Measurements from ENCODE around the gene CREB3L2.

CREB3L2 gene

DNA sequence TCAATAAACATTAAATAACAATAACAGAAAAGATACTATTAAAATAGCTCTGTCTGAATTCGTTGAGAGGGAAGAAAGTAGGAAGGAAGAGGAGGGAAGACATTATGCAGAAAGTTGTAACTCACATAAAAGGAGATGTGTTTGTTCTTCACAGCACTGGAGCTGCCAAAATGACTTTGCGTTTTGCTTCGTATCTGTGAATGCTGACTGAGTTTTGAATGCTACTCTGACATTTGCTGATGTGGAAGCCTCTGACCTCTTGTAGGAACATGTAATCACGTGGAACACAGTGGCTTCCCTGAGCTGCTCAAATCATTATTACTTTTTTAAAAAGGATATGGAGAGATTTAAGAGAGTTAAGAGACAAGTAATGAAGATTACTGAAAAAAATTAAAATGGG is 139.5 kb downstream of the CREB3L2 start:
- no peak overlapping the region for H4K91ac ChIP-seq (ENCODE audit: low read length)
- H2BK15ac ChIP-seq (ENCODE audit: low read depth, poor library complexity, severe bottlenecking) = no peak overlapping the region
- H3K36me3 ChIP-seq (ENCODE audit: control insufficient read depth in 1 of 2, insufficient read depth in 2 of 2, low read depth in 1 of 2, low read length in 2 of 2) = peaks cover 14 to 85% of the 10 kb centered on the region in 2 experiments
- H4K8ac ChIP-seq (ENCODE audit: low read length) = no peak overlapping the region
- no peak overlapping the region for H3K4me2 ChIP-seq (ENCODE audit: low read length, poor library complexity, severe bottlenecking)
- no peak overlapping the region for H3K4ac ChIP-seq (ENCODE audit: low read depth in 1 of 2, low read length in 2 of 2)
- H3K79me1 ChIP-seq (replicated peaks; ENCODE audit: low read length, poor library complexity, severe bottlenecking) = peaks cover 4% of the 10 kb centered on the region
- H3K18ac ChIP-seq (ENCODE audit: low read depth in 1 of 2, low read length in 2 of 2) = no peak overlapping the region
- H2AK5ac ChIP-seq (ENCODE audit: low read length, severe bottlenecking) = no peak overlapping the region
- WGBS = 97% methylated on average over 4 of the region's 4 CpGs
- H2BK120ac ChIP-seq (ENCODE audit: low read depth, low read length) = no peak overlapping the region
- no peak overlapping the region for H3K9ac ChIP-seq (ENCODE audit: low read length)
- no peaks in the 10 kb centered on the region for H3K27me3 ChIP-seq (ENCODE audit: control insufficient read depth in 1 of 2, insufficient read depth in 1 of 2, low read length in 2 of 2)
- no peak overlapping the region for H3K23ac ChIP-seq (ENCODE audit: low read length in 2 of 2)
- no peak overlapping the region for H3K27ac ChIP-seq (ENCODE audit: low read length, poor library complexity, severe bottlenecking)
- no peak overlapping the region for H3K14ac ChIP-seq (ENCODE audit: low read length in 2 of 2)
- H3K4me3 ChIP-seq (ENCODE audit: insufficient read depth in 1 of 2, low read depth in 1 of 2, low read length in 2 of 2) = no peak overlapping the region
- no peak overlapping the region for H2BK12ac ChIP-seq (ENCODE audit: low read length in 2 of 2)
- no peaks in the 10 kb centered on the region for H3K4me1 ChIP-seq (ENCODE audit: control insufficient read depth, insufficient read depth, low read depth, low read length)
- H2BK5ac ChIP-seq (ENCODE audit: low read depth, low read length, poor library complexity, severe bottlenecking) = no peak overlapping the region
- DNase-seq = no peak
- H2AFZ ChIP-seq (ENCODE audit: low read depth, low read length) = no peak overlapping the region
- H3K9me3 ChIP-seq (ENCODE audit: control insufficient read depth, low read length) = peaks cover 5% of the 10 kb centered on the region

DNA sequence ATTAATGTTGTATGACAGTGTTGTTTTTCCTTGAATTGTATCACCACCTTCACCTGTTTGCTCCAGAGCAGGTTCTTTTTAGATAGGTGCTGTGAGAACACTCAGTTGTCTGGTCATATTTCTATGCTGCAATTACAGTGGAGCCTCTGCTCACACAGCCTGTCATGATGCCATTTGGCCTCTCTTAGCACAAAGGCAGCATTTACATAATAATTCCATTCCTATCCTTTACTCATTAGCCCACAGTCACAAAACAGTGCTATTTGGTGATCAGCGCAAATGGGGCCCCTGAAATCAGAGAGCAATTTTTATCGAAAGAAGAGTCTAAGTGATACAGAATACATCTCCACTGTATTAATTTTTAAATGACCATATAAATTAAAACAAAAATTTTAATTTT is 141.3 kb downstream of the CREB3L2 start:
- H3K4me3 ChIP-seq (ENCODE audit: insufficient read depth in 1 of 2, low read depth in 1 of 2, low read length in 2 of 2) = no peak overlapping the region
- WGBS = 100% methylated on average over 1 of the region's 2 CpGs
- H3K36me3 ChIP-seq (ENCODE audit: control insufficient read depth in 1 of 2, insufficient read depth in 2 of 2, low read depth in 1 of 2, low read length in 2 of 2) = peaks cover 12 to 72% of the 10 kb centered on the region in 2 experiments
- H3K4ac ChIP-seq (ENCODE audit: low read depth in 1 of 2, low read length in 2 of 2) = no peak overlapping the region
- no peak overlapping the region for H2BK12ac ChIP-seq (ENCODE audit: low read length in 2 of 2)
- H2AK5ac ChIP-seq (ENCODE audit: low read length, severe bottlenecking) = no peak overlapping the region
- peaks cover 1% of the 10 kb centered on the region for H3K79me1 ChIP-seq (replicated peaks; ENCODE audit: low read length, poor library complexity, severe bottlenecking)
- no peaks in the 10 kb centered on the region for H3K27me3 ChIP-seq (ENCODE audit: control insufficient read depth in 1 of 2, insufficient read depth in 1 of 2, low read length in 2 of 2)
- H3K4me1 ChIP-seq (ENCODE audit: control insufficient read depth, insufficient read depth, low read depth, low read length) = no peaks in the 10 kb centered on the region
- H2AFZ ChIP-seq (ENCODE audit: low read depth, low read length) = no peak overlapping the region
- DNase-seq = no peak
- H3K14ac ChIP-seq (ENCODE audit: low read length in 2 of 2) = no peak overlapping the region
- H3K4me2 ChIP-seq (ENCODE audit: low read length, poor library complexity, severe bottlenecking) = no peak overlapping the region
- no peak overlapping the region for H2BK120ac ChIP-seq (ENCODE audit: low read depth, low read length)
- H2BK15ac ChIP-seq (ENCODE audit: low read depth, poor library complexity, severe bottlenecking) = no peak overlapping the region
- no peak overlapping the region for H4K91ac ChIP-seq (ENCODE audit: low read length)
- peaks cover 1% of the 10 kb centered on the region for H3K9me3 ChIP-seq (ENCODE audit: control insufficient read depth, low read length)
- H3K9ac ChIP-seq (ENCODE audit: low read length) = no peak overlapping the region
- H4K8ac ChIP-seq (ENCODE audit: low read length) = no peak overlapping the region
- H3K23ac ChIP-seq (ENCODE audit: low read length in 2 of 2) = no peak overlapping the region
- no peak overlapping the region for H2BK5ac ChIP-seq (ENCODE audit: low read depth, low read length, poor library complexity, severe bottlenecking)
- H3K18ac ChIP-seq (ENCODE audit: low read depth in 1 of 2, low read length in 2 of 2) = no peak overlapping the region
- H3K27ac ChIP-seq (ENCODE audit: low read length, poor library complexity, severe bottlenecking) = no peak overlapping the region

DNA sequence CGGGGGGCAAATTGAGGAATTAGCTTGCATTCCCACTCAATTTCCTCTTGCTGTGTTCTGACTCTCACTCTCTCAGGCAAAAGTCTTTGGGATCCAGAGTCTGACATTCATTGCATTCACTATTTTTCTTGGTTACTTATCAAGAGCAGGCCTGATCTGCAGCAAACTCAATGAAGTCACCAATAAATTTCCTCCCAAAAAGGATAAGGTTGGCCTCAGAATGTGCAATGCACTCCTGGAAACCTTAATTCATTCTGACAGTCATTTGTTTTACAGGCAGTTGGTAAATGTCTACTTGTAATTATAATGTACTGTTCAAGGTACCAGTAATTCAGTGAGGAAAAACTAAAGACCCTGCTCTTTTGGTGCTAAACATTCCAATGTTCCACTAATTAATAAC is 148.8 kb downstream of the CREB3L2 start:
- WGBS = 100% methylated on average over 1 of the region's 1 CpG
- no peak overlapping the region for H2AK5ac ChIP-seq (ENCODE audit: low read length, severe bottlenecking)
- H2BK5ac ChIP-seq (ENCODE audit: low read depth, low read length, poor library complexity, severe bottlenecking) = no peak overlapping the region

DNA sequence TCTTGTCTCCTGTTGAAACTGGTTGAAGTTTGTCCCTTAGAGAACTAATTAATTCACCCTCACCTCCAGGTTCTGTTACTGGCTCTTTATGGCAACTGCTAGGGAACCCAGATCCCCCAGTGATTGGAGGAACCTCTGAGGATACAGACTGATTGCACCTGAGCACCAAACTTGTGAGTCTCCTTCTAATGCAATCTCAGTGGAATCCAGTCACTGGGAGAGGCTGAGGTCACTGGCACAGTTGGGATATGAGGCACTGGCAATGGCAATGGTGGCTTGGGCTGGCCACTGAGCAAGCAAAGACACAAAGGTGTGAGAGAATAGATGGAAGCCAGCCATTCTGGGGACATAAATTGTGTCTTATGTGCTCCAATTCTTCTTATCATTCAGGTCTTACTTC is 149.8 kb downstream of the CREB3L2 start:
- Histone ChIP-seq H2BK12ac (ENCODE audit: low read length in 2 of 2) (no peak overlapping the region), H3K79me1 (replicated peaks; ENCODE audit: low read length, poor library complexity, severe bottlenecking) (peaks cover 2% of the 10 kb centered on the region)

More for the DNA sequence above, 148.8 kb downstream of the CREB3L2 start:
- Histone ChIP-seq H3K79me1 (replicated peaks; ENCODE audit: low read length, poor library complexity, severe bottlenecking) (peaks cover 2% of the 10 kb centered on the region), H4K91ac (ENCODE audit: low read length) (no peak overlapping the region), H3K4me3 (ENCODE audit: insufficient read depth in 1 of 2, low read depth in 1 of 2, low read length in 2 of 2) (no peak overlapping the region), H2AFZ (ENCODE audit: low read depth, low read length) (no peak overlapping the region), H2BK120ac (ENCODE audit: low read depth, low read length) (no peak overlapping the region), H2BK12ac (ENCODE audit: low read length in 2 of 2) (no peak overlapping the region), H3K4ac (ENCODE audit: low read depth in 1 of 2, low read length in 2 of 2) (no peak overlapping the region), H3K14ac (ENCODE audit: low read length in 2 of 2) (no peak overlapping the region), H2BK15ac (ENCODE audit: low read depth, poor library complexity, severe bottlenecking) (no peak overlapping the region), H3K27ac (ENCODE audit: low read length, poor library complexity, severe bottlenecking) (no peak overlapping the region), H3K18ac (ENCODE audit: low read depth in 1 of 2, low read length in 2 of 2) (no peak overlapping the region), H3K4me2 (ENCODE audit: low read length, poor library complexity, severe bottlenecking) (no peak overlapping the region), H3K36me3 (ENCODE audit: control insufficient read depth in 1 of 2, insufficient read depth in 2 of 2, low read depth in 1 of 2, low read length in 2 of 2) (peaks cover 0 to 35% of the 10 kb centered on the region in 2 experiments), H4K8ac (ENCODE audit: low read length) (no peak overlapping the region), H3K9ac (ENCODE audit: low read length) (no peak overlapping the region), H3K4me1 (ENCODE audit: control insufficient read depth, insufficient read depth, low read depth, low read length) (no peaks in the 10 kb centered on the region), H3K23ac (ENCODE audit: low read length in 2 of 2) (no peak overlapping the region), H3K9me3 (ENCODE audit: control insufficient read depth, low read length) (no peaks in the 10 kb centered on the region), H3K27me3 (ENCODE audit: control insufficient read depth in 1 of 2, insufficient read depth in 1 of 2, low read length in 2 of 2) (no peaks in the 10 kb centered on the region)
- no peak for DNase-seq

More for the DNA sequence above, 149.8 kb downstream of the CREB3L2 start:
- H2BK15ac ChIP-seq (ENCODE audit: low read depth, poor library complexity, severe bottlenecking) = no peak overlapping the region
- no peak overlapping the region for H3K4ac ChIP-seq (ENCODE audit: low read depth in 1 of 2, low read length in 2 of 2)
- H3K4me1 ChIP-seq (ENCODE audit: control insufficient read depth, insufficient read depth, low read depth, low read length) = peaks cover 4% of the 10 kb centered on the region
- H4K8ac ChIP-seq (ENCODE audit: low read length) = no peak overlapping the region
- H2BK5ac ChIP-seq (ENCODE audit: low read depth, low read length, poor library complexity, severe bottlenecking) = no peak overlapping the region
- no peak overlapping the region for H2BK120ac ChIP-seq (ENCODE audit: low read depth, low read length)
- no peak overlapping the region for H3K23ac ChIP-seq (ENCODE audit: low read length in 2 of 2)
- H3K4me2 ChIP-seq (ENCODE audit: low read length, poor library complexity, severe bottlenecking) = no peak overlapping the region
- no peak overlapping the region for H3K9ac ChIP-seq (ENCODE audit: low read length)
- H4K91ac ChIP-seq (ENCODE audit: low read length) = no peak overlapping the region
- H3K18ac ChIP-seq (ENCODE audit: low read depth in 1 of 2, low read length in 2 of 2) = no peak overlapping the region
- no peak overlapping the region for H2AFZ ChIP-seq (ENCODE audit: low read depth, low read length)
- peaks cover 0 to 32% of the 10 kb centered on the region in 2 experiments for H3K36me3 ChIP-seq (ENCODE audit: control insufficient read depth in 1 of 2, insufficient read depth in 2 of 2, low read depth in 1 of 2, low read length in 2 of 2)
- H3K4me3 ChIP-seq (ENCODE audit: insufficient read depth in 1 of 2, low read depth in 1 of 2, low read length in 2 of 2) = no peak overlapping the region
- DNase-seq = no peak
- peaks cover 0 to 5% of the 10 kb centered on the region in 2 experiments for H3K27me3 ChIP-seq (ENCODE audit: control insufficient read depth in 1 of 2, insufficient read depth in 1 of 2, low read length in 2 of 2)
- H3K14ac ChIP-seq (ENCODE audit: low read length in 2 of 2) = no peak overlapping the region
- no peaks in the 10 kb centered on the region for H3K9me3 ChIP-seq (ENCODE audit: control insufficient read depth, low read length)
- no peak overlapping the region for H2AK5ac ChIP-seq (ENCODE audit: low read length, severe bottlenecking)
- H3K27ac ChIP-seq (ENCODE audit: low read length, poor library complexity, severe bottlenecking) = no peak overlapping the region

All from mesenchymal stem cell (in vitro differentiated cells and primary cell).